NCI-H1417 (cell line): ENCODE results near the gene TMEM107.
A peak's percentile ranks its signal among the peaks of the same experiment; 100 is the strongest.
"Not testable (repeated sequence)": the region's sequence is repeated elsewhere in the genome, so short reads cannot be mapped to it uniquely, and the experiment has no call there.

ENCODE experiments used
- DNase-seq, 3 experiments: peaks; one replicate each; lab custom pipeline; 2025; lab: John Stamatoyannopoulos, UW

Gene TMEM107

DNA sequence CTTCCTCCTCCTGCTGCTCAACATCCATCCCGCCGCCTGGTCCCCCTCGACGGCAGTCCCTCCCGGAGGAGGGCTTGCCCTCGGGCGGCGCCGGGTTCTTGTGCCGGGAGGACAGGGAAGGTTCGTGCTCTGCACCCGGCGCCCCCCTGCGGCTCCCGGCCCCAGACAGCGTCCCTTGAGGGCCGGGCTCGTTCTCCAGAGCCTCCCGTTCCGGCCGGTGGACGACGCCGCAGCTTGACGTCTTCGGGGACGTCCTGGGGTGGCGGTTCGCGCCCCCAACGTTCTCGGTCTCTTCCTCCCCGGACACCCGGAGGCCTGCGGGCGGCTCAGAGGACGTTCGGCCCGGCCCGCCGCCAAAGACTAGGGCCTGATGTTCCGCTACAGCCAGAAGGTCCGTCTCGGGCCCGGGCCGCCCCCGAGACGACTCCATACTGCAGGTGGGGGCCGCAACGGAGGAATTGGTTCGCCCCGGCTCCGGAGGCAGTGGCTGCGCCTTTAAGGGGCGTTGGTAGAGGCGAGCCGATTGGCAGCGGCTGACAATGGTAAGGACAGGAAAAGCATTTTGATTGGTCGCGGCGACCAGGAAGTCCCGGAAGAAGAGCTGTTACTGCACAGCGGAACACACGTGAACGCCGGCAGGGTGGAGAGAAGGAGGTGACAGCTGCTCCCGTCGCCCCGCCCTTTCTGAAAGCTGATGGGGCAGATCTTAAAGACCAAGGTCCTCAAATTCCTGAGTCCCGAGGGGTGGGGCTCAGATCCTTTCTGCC, 13.7 kb upstream of the TMEM107 start, which contains the start of gene BORCS6:
Gene BORCS6, minus strand, starts transcription at position 470 of the 767 bp plus-strand sequence. Its CDS starts 40 bp downstream, at position 430.
- DNase-seq = peak; percentile 84 to 95 (median 90)

DNA sequence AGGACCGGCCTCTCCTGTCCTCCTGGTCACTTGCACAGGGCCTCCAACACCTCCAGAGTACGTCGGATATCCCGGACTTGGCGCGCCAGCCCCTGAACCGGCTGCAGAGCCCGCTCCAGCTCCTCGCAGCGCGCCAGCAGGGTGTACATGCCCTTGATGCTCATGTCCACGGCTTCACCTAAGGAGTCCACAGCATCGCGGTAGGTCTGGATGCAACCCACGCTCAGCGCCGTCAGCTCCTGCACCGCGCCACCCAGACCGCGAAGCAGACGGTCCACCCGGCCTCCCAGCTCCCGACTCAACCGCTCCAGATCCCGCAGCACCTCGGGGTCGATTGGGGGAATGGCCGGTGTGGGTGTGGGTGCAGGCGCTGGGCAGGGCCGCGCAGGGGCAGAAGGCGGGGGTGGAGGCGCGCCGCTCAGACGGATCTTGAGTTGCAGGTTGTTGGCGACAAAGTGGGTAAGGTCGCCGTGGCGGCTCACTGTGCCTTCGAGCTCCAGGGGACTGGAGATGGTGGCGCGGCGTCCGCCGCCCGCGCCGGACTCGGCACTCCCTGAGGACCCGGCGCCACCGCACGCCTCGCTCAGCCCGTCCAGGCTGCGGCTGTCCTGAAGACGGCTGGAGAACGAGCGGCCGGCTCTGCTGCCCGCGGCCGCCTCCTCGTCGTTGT, 13.0 kb upstream of the TMEM107 start:
- peak in 2 of 3 experiments; percentile 39 to 40 for DNase-seq

DNA sequence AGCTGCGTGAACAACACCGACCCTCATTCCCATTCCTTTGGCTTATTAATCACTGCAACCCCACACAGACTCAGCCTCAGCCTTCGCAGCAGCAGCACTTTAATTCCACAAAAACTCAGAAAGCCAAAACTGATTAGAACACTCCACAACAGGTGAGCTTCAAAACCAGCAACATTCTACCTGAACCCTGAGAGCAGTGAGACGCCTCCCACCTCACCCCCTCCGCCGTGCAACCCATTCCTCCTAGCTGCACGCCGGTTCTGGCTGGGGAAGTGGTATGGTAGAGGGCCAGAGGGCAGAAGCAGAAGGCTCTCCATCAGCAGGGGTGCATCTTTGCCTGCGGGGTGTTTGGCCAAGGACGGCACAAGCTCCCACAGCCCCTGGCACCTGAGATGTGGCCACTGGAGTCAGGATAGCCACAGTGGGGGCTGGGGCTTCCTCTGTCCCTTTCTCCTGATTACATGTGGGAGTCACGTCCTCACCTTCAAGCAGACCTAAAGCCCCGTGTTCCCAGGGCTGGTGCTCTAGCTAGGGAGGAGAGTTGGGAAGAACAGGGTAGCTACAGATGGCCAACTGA, 12.2 kb upstream of the TMEM107 start:
- peak in 1 of 3 experiments; percentile 17 for DNase-seq

DNA sequence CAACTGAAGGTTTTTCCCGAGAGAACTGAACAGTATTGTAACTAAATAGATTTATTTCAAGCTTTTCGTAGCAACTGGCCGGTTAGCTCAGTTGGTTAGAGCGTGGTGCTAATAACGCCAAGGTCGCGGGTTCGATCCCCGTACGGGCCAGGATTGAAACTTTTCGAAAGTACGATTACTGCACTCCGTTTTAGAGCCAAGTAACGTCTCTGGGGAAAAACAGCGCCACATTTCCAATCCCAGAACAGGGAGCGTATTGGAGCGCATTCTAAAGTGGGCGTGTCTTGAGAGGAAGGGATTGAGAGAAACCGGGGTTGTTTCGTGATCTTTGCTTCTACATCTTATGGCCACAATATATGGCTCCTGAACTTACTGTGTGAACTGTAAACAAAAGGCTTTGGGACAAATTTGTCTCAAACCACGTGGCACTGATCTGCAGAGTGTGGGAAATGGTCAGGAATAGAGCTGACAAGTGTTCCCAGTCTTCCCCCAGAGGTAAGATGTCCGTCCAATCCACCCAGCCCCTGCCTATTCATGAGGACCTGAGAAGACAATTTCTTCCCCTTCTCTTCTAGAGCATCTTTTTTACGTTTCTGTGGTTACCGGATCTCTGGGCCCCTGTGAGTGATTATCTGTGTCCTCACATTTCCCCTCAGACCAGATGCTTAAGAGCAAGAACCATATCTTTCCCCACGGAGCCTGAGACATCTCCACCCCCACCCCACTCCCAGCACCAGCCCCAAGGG, 11.5 kb upstream of the TMEM107 start:
- peak; percentile 89 to 97 (median 90) for DNase-seq

DNA sequence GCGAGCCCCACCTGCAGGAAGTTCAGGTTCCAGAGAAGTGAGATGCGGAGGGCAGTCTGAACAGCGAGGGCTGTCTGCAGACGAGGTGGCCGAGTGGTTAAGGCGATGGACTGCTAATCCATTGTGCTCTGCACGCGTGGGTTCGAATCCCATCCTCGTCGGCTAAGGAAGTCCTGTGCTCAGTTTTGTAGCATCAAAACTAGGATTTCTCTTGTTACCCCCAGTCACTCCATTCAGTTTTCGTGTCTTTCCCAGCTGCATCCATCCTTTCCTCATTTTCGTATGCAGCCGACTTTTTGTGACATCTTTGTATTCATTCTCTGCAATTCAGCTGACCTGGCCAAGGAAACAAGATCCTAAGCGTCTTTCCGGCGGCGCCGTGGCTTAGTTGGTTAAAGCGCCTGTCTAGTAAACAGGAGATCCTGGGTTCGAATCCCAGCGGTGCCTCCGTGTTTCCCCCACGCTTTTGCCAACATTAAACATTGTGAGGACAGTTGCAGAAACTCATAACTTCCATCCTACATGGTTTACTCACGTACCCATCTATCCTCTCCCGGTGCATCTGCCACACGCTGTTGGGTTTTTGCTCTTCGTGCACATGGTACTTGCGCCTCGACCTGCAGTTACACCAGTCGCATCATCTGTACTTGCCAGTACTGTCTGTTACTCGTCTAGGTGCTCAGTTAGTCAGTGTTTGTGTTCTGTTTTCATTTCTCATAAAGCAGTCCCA, 10.8 kb upstream of the TMEM107 start:
- DNase-seq = peak; percentile 88 to 98 (median 89)

DNA sequence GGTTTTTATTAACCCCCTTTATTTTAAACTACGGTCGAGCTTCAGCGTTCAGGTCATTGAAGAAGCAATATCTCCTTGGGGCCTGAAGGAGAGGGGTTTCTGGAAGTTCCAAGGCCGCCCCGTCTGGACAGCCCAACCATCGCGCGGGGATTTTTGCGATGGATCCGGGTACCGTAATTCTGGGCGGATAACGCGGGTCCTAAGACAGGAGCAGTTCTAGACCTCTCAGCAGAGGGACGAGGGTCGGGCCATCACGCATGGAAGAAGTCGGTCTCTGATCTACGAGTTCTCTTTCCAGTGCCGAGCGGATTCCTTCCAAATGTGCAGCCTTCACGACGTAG, 10.2 kb upstream of the TMEM107 start:
- no peak for DNase-seq

DNA sequence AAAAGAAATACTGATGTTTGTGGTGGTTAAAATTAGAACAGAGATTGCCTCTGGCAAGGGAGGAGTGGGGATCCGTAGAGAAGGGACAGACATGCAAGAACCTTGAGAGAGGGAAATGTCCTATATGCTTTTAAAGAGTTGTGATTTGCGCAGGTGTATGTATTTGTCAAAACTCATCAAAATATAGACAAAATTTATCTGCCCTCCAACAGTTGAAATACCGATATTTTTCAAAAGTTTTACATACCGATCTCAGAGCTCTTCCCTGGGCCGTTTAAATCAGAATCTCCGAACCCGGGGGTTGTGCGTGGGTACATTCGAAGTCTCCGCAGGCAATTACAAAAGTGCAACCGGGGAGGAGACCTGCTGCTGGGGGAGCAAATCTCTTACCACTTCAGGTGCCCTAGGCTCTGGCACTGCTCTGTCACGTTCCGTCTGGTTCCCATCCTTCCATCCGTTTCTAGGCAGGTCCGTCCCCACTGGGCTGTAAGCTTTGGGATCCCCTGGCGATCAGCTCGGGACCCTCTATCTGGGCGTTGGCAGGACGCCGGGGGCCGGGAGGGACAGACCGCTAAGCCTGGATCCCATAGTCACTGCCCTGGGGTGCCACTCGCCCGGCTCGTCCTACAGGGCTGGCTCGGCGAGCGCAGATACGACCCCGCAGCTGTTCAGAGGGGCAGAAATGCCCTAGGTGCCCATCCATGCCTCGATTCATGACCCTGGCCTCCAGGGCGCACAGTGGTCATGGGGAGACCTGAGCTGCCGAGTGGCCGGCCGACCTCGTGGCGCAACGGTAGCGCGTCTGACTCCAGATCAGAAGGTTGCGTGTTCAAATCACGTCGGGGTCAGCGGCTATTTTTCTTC, 9.6 kb upstream of the TMEM107 start:
- DNase-seq = peak; percentile 66 to 88 (median 77)

DNA sequence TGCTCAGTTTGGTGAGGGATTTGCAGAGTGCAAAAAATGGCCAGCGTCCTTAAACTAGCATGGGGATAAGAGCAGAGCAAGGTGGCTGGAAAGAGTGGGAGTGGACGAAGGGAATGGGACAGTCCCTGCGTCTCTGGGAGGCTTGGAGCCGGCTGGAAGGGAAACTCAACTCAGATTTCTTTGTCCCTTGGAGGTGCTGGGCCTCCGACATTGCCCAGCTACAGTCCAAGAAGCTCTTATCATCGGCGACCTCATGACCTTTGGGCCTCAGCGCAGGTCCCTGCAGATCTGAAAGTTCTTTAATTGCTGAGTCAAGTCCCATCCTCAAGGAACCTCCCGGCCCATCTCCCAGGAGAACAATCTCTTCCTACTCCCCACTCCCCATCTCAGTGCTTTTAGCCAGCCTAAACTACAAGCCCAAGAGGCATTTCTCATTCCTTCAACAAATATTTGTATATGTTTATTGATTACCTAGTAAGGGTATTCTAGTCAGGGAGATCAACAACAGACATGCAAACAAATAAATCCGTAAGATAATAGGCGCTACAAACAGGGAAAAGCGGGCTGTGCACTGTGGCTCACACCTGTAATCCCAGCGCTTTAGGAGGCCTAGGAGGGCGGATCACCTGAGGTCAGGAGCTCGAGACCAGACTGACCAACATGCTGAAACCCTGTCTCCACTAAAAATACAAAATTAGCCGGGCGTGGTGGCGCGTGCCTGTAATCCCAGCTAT, 985 bp upstream of the TMEM107 start:
- DNase-seq = no peak

DNA sequence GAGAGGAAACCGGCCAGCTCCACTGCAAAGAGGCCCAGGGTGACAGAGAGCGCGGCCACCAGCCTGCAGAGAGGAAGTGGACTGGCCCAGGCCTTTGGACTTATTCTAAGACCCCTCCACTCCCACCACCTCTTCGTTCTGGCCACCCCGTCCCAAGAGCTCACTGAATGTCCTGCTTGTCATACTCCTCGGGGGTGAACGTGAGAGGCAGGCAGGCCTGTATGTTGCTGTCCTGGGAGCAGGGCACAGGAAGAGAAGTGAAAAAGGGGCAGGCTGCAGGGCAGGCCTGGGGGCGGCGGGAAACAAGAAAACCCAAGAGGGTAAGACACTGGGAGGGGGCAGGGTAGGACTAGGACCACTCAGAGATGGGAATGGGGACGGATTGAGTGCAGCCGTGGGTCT, 384 bp downstream of the TMEM107 start:
- no peak for DNase-seq

DNA sequence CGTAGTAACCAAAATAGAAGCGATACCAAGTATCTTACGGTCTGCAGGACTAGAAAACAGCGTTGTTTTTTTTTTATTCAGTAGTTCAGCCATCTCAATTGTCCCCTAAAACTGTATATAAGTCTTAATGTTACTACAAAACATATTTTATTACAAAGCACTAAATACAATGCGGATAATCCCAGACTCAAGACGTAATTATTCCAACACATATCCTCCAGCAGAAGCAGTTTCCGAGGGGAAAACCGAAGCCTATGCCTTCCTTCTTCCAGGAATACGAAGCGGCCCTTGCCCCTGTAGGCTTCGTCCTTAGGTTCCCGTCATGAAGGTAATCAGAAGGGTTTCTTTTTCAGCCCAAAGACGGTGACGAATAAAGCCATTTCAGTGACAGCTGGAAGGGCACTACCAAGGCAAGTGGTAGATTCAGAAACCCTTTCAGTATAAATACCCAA, 2.3 kb downstream of the TMEM107 start:
- DNase-seq = peak in 2 of 3 experiments; percentile 35 to 46

DNA sequence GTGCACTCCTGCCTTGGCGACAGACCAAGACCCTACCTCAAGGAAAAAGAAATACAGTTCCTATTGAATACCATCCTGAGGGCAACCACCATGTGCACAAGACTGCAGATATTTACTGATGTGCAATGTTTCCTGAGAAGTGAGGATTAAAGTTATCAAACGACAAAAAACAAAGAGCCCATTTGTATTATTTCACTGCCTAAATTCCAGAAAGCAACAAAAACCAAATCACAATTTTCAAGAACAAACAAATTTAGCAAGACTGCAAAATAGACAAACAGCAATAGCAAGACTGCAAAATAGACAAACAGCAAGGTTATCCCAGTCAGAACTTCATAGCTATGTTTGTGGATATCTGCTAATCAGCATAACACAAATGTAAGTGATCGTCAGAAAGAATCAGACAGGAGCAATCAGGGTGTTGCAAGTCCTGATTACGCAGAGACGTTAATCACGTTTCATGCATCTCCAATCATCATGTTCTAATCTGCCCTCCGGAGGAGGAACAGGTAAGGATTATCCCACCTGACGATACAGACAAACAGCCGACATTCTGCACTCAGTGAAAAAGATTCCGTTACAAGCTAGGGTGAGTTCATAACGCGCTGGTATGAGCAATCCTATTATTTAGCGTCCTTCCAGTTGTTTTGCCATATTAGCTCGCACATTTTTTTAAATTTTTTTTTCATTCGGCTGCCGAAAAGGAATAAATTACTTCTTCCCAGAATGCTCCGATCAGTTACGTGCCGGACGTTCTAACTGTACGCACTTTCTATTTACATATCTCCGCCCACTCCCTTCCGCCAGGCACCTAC, 2.9 kb downstream of the TMEM107 start:
- DNase-seq = peak; percentile 80 to 96 (median 88)

DNA sequence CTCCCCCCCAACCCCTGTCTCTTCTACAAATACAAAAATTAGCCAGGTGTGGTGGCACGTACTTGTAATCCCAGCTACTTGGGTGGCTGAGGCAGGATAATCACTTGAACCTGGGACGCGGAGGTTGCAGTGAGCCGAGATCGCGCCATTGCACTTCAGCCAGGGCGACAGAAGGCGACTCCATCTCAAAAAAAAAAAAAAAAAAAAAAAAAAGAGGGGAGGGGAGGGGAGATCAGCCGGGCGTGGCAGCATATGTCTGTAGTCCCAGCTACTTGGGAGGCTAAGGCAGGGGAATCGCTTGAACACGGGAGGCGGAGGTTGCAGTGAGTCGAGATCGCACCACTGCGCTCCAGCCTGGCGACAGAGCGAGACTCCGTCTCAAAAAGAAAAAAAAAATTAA, 6.0 kb downstream of the TMEM107 start:
- not testable (repeated sequence) for DNase-seq

DNA sequence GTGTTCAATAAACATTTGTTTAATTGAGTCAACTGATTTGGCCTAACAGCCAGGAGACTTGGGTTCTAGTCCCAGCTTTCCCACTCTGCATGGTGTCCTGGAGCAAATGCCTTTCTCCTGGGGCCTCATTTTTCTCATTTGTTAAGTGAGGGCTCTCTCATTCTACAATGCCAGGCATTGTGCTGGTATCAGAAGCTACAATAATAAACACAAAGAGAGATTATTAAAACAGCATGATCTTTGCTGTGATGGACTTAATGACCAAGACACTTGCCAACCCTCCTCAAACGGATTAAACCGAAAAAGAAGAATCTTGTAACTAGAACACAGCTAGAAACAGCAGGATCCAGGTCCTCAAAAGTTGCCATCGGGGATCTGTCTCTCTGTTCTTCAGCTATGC, 8.7 kb downstream of the TMEM107 start:
- DNase-seq = no peak

DNA sequence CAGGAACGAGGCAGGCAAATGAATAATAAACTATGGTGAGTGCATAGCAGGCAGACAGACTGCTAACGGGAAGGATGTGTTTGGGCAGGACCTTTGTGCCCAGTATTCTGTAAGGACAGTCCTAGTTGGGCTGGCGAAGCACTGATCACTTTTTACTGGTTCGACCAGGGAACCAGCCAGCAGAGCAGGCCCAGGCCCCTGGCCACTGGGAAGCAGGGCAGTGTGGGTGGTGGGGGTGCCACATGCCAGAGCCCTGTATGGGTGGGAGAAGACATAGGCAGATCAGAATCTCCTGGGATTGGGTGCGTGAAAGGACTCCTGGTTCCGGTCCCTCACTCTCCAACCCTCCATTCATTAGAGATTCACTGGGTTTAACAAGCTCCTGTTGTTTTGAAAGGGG, 9.4 kb downstream of the TMEM107 start:
- no peak for DNase-seq

DNA sequence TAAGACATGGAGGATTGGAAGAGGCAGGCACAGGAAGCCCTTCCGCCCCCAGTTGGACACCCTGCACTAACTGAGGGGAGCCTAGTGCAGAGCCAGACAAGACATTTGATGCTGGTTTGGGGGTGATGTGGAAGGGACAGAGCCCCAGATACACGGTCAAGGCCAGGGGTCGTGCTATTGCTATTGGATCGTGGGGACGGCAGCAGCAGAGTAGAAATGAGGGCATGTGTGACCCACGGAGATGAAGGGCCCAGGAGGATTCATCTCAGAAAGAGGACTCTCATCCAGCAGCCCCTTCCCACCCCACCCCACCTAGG, 11.4 kb downstream of the TMEM107 start:
- no peak for DNase-seq

DNA sequence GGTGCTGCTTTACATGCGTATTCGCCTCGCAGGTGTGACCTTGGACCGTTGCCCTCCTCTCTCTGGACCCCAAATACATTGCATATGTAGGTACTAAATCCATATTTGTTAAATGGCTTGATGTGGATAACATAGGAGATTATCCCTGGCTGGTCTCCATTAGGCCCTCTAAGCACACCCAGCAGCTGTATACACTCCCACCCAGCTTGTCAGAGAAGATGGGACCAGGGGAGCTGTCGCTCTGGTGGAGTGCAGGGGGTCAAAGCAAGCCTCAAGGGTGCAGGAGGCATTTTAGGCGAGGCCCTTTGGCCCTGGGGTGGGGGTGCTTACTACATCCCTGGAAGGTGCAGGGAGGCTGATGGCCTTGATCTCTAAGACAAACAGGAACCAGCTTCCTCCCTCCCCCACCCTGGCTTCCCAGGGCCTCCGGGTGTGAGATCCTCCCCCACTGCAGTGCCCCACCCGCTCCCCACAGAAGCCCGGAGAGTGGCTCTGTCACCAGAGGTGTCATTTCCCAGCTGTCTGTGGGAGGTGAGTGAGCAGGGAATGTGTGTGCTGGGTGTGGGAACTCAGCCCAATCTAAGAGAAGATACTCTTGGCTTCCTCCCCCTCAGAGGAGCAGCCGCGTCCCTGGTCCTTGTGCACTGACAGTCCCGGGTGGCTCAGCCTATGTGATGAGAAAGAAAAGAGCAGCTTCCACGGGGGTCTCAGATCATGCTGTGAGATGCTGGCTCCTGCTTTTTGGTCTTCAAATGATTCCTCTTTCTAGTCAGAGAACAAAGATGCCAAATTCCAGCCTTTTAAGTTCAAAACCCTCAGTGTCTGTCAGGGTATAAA, 12.0 kb downstream of the TMEM107 start:
- DNase-seq = peak in 2 of 3 experiments; percentile 26 to 38

DNA sequence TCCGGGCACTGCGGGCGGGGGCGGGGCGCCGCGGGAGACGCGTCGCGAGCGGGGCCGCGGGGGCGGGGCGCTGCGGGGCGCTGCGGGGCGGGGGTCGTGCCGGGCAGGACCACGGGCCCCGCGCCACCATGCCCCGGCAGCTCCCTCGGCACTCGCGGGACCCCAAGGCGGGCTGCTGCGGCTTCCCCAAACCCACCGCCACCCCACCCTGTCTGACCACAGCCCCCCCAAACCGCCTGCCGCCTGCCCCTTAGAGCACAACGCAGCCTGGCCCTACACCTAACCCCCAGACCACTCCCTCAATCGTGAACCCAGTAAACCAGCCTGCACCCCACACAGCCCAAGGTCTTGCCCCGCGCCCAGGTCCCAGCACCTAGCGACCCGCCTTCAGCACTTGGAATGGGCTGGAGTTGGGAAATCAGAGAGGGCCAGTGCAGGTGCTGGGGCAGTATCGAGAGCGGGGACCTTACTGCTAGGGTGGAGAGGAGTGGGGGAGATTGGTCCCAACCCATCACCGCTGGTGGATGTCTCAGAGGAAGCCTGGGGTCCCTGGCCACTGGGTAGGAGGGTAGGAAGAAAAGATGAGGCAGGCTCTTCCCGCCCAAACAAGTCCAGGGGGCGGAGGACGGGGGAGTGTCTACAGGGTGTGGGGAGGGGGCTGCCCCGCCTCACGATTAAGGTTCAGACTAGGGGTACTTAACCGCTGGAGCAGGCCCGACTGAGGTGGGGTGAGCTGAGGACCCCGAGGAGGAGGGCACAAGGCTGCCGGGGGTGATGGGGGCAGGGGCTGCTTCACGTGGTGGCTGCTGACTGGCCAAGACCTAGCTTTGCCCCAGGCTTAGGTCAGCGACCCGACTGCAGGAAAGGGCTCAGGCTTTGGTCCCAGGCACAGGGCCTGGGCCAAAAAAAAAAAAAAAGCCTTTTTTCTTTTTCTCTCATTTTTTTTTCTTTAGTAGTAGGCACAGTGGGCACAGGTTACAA, 12.9 kb downstream of the TMEM107 start:
- peak in 1 of 3 experiments; percentile 11 for DNase-seq
